Measurements from ENCODE around the gene IER5L.
"Not testable (repeated sequence)": the region's sequence is repeated elsewhere in the genome, so short reads cannot be mapped to it uniquely, and the experiment has no call there.

IER5L gene

DNA sequence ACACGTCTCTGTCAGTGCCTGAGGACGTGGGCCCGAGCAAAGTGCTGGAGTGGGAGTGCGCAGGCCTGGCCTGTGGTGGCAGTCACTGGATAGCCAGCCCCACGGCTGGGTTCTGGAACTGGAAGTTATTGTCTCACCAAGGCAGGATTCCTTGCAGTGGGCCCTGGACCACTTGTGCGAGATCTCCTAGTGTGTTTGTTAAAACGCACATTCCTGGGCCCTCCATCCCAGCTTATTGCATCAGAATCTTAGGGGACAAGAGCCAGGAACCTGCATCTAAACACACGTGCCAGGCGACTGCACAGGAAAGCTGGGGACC lies 40.0 kb downstream of the IER5L start:
- DNase-seq: no peak

DNA sequence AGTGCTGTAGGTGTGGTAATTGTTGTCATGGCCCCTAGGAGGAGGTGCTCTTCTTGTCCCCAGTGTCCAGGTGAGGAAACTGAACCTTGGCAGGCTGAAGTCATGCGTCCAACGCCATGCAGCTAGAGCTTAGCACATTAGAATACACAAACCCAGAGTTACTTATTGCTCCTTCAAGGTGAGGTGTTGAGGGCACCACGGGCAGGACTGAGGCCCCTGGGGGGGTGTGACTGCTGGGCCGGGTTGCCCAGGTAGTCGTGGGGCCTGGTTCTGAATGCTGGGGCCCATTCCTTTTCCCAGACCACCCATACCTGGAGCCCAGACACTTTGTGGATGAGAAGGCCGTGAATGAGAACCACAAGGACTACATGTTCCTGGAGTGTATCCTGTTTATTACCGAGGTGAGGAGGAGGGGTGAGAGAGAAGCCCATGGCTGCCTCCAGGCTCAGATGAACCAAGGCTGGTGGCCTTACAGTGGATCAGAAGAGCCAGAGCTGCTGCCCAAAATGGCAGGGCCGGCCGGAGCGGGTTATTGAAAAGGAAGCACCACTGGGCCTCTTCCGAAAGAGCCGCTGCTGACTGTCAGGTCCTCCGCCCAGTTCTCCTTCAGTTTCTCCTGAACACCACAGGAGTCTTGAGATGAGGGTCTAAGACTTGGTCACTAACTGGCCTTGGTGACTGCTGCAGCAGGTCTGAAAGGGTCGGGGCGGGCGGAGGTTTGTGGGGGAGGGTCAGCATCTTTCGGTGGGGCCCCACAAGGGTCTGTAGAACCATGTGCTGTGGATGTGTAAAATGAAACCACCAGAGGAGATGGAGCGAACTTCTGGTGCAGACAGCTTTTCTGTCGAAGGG lies 40.5 kb downstream of the IER5L start:
- DNase-seq: no peak

DNA sequence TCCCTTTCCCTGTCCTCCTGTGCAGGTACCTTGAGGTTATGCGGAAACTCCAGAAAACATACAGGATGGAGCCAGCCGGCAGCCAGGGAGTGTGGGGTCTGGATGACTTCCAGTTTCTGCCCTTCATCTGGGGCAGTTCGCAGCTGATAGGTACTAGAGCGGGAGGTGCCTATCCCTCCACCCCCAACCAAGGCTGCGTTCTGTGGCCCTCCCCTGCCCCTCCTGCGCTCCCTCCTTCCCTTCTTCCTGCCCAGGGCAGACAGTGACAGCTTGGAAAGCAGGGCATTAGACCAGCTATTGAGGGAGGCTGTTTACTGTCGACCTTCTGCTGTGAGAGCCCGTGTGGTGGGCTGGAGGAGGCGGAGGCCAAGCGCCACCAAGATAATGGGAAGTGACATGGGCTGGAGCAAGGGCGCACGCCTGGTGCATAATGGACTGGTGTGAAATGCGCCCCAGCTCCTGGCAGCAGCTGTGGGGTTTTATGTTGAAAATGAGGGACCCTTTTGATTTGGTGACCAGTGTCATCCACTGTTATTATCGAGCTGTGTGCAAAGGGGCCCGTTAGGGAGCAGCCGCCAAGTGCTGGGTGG lies 41.5 kb downstream of the IER5L start:
- no peak for DNase-seq

DNA sequence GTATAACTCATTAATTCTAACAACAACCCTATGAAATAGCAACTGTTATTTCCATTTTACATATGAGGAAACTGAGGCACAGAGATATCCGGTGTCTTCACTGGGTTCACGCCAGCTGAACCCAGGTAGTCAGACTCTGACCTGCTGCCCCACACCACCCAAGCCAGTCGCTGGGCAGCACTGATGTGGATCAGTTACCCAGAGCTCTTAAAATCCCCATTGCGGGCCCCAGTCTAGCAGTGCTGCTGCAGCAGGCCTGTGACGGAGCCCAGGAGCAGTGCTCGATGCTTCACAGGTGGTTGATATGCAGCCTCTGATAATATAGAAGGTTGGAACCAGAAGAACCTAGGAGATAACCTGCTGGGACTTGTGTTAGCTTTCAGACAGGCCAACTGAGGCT lies 42.6 kb downstream of the IER5L start:
- DNase-seq: no peak

DNA sequence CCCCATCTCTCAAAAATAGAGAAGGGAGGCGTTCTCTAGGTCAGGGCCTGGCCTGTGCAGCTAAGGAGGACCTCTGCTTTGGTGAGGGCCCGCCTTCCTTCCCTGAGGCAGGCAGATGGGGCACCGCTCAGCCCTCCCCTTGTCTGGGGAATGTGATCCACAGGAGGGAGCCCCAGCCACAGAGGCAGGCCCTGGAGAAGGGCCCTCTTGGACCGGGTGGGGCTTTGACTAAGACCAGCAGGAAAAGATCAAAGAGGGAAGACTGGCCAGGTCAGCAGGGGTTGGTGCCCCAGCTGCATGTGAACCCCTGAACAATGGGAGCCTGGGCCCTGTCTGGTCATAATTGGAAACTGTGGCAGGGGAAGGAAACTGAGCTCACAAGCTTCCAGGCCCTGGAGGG lies 45.0 kb downstream of the IER5L start:
- no peak for DNase-seq

DNA sequence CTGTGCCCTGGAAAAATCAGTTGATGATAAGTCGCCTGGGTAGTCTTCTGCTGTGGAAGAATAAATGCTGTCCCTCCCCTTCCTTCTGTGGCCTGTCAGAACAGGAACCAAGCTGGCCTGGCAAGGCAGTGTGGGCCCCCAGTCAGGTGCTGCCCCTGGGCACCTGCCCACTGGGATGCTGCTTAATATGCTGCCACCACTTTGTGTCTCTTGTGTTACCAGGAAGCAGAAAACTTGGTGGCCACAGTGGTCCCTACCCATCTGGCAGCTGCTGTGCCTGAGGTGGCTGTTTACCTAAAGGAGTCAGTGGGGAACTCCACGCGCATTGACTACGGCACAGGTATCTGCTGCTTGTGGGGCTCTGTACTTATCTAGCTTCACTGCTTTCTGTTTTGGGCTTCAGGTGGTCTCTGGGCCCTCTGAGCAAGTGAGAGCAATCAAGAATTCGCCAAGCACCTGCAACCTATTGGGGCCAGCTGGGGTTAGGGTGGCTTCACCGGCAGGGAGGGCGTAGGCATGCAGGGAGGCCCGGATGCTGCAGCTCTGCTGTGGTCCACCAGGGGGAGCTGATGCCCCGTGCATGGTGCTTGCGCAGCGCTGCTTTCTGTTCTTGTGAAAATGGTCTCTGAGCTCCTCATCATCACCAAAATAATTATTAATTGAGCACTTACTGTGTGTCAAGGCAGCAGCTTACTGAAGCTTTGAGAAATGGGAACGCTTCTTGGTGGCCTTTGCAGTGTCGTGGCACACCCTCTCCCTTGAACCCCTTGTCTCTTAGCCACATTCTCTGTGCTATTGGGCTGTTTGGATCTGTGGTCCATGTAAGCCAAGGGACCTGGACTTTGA lies 46.5 kb downstream of the IER5L start:
- DNase-seq: peak; percentile 81

DNA sequence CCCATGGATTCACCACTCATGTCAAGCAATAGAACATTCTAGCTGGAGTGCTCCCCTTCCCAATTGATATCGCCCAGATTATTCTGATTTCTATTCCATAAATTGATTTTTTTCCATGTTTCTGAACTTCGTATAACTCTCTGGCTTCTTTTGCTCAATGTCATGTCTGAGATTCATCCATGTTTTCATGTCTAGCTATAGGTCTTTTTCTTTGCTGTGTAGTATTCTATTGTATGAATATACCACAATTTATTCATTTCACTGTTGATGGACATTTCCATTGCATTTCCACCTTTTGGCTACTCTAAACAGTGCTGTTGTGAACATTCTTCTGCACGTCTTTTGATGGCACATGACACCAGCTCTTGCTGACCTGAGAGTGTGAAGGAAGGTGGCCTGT lies 47.3 kb downstream of the IER5L start:
- no peak for DNase-seq

DNA sequence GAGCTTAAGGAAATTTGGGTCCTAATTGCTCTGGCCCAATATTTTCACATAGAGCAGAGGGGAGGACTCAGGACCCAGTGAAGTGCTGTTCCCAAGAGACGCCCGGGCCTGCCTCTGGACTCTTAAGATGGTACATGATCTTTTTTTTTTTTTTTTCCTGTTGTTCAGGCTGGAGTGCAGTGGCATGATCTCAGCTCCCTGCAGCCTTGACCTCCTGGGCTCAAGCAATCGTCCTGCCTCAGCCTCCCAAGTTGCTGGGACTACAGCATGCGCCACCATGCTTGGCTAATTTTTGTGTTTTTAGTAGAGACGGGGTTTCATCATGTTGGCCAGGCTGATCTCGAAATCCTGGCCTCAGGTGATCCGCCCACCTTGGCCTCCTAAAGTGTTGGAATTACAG lies 47.8 kb downstream of the IER5L start:
- DNase-seq: not testable (repeated sequence)

DNA sequence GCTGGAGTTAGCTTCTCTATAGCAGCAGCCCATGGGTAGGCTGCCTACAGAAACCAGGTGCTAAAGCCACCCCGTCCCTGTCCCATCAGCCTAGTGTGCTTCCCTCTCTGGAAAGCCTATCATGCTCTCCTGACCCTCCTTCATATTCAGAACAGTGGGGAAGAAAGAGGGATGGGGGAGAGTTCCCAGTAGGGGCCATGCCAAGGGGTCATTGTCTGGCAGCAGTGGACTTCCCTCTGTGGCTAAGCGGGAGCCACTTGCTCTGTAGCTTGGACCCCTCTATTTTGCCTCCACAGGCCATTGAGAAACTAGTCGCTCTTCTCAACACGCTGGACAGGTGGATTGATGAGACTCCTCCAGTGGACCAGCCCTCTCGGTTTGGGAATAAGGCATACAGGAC lies 49.4 kb downstream of the IER5L start:
- no peak for DNase-seq

DNA sequence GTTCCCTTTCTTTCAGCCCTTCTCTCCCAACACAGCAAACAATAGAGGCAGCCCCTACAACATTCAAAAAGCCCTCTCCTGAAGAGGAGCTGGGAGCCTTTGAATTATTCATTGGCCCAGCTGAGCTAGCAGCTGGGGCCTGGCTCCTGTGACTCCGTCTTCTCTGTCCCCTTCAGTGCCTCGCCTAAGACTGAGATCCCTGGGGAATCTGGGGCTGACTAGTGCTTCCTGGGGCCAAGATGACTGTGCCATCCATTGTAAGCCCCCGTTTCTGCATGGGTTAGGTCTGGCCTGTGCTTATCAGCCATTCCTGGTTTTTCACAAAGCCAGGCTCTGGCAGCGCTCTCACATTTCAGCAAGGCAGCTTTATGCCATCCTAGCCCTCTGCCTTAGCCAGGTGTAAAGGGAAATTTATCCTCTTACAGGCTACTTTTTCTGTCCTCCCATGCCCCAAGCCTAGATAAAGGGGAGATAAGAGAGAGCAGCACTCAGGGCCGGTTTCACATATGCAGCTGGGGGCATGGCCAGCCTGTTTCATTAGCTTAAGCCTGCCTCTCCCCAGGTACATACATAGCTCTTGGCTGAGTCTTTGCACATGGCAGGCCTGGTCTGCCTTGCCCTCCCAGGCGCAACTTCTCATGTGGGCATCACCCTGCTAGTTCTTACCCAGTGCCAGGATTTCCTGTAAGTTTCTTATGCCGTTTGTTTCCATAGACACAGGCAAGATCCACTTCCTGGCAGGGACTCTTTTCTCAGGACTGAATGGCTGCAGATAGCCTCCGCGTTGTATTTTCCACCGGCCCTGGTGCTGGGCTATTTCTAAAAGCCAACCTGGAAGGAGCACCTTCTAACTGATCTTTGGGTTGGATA lies 51.1 kb downstream of the IER5L start:
- DNase-seq: no peak
